ENCODE measurements around the gene HOXC6.

Gene HOXC6

GRCh38 chr12:54008260-54008552, 20.0 kb upstream of the HOXC6 start:
- no peak overlapping the region for H3K4me3 ChIP-seq (ENCODE audit: low read depth, low read length)
- TF ChIP-seq CTCF (IDR thresholded peaks at IDR 0.05; ENCODE audit: low read depth, low read length, missing control alignments) = no peak

GRCh38 chr12:54009171-54010052, 18.8 kb upstream of the HOXC6 start:
- no peak for TF ChIP-seq CTCF (IDR thresholded peaks at IDR 0.05; ENCODE audit: low read depth, low read length, missing control alignments)
- H3K4me3 ChIP-seq (ENCODE audit: low read depth, low read length) = no peak overlapping the region
- DNase-seq (ENCODE audit: low read depth) = no peak

More at GRCh38 chr12:54008260-54008552, 20.0 kb upstream of the HOXC6 start:
- no peak for DNase-seq (ENCODE audit: low read depth)

GRCh38 chr12:54010053-54010971, 17.9 kb upstream of the HOXC6 start:
- H3K4me3 ChIP-seq (ENCODE audit: low read depth, low read length) = no peak overlapping the region
- DNase-seq (ENCODE audit: low read depth) = no peak
- TF ChIP-seq CTCF (IDR thresholded peaks at IDR 0.05; ENCODE audit: low read depth, low read length, missing control alignments) = no peak

GRCh38 chr12:54010972-54011664, 17.1 kb upstream of the HOXC6 start:
- TF ChIP-seq CTCF (IDR thresholded peaks at IDR 0.05; ENCODE audit: low read depth, low read length, missing control alignments) = no peak
- H3K4me3 ChIP-seq (ENCODE audit: low read depth, low read length) = no peak overlapping the region
- no peak for DNase-seq (ENCODE audit: low read depth)

GRCh38 chr12:54011665-54012532, 16.3 kb upstream of the HOXC6 start:
- no peak overlapping the region for H3K4me3 ChIP-seq (ENCODE audit: low read depth, low read length)
- TF ChIP-seq CTCF (IDR thresholded peaks at IDR 0.05; ENCODE audit: low read depth, low read length, missing control alignments) = no peak
- DNase-seq (ENCODE audit: low read depth) = no peak

All from GM12864 (cell line).